Right renal cortex interstitium (tissue), 3 donors: ENCODE results near the gene BLNK. TPM values are rescaled to one million over a fixed set of nuclear protein-coding genes. Genes with fewer than 3 reads are reported as not detected.

Source experiments
- DNase-seq, 3 donors: peaks; one replicate each; pipeline ENCODE4 v3.0.0-alpha.2; 2013; ENCODE audit warnings: low read depth in 3 of 3, low spot score in 2 of 3
- polyA plus RNA-seq, 3 donors: library from polyadenylated mRNA; unstranded; fragments of 120-200 nt; gene quantifications; one replicate each; pipeline ENCODE4 v1.2.1, GENCODE V29; 2013; ENCODE audit not compliant: insufficient read length in 3 of 3

The BLNK gene
- polyA plus RNA-seq, 3 donors: 36.7 to 41.9 (median 38.2) TPM

DNA sequence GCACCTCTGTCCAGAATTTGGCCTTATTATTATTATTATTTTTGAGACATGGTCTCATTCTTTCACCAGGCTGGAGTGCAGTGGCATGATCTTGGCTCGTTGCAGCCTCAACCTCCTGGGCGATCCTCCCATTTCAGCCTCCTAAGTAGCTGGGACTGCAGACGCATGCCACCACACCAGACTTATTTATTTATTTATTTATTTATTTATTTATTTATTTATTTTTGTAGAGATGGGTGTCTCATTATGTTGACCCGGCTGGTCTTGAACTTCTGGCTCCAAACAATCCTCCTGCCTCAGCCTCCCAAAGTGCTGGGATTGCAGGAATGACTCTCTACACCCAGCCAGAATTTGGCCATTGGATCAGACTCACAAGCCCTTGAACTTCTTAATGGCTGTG, 6.4 kb downstream of the BLNK start:
- DNase-seq: no peak

DNA sequence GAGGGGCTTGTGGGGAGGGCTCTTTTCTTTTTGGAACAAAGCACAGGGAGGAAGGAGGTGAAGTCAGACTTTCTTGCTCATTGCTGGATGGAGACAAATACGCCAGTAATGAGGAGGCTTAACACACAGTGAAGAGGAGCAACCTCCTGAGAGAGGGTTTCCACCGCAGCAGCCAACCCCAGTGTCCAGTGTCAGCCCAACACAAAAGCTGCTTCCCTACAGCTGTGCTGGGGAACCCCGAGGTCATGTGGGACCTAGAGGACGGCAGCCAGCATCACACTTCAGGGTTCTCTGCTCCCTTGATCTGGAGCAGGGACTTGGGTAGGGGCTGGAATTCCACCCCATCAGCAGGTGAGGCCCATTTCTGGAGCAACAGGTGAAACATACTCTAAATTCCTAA, 7.7 kb downstream of the BLNK start:
- DNase-seq: no peak

DNA sequence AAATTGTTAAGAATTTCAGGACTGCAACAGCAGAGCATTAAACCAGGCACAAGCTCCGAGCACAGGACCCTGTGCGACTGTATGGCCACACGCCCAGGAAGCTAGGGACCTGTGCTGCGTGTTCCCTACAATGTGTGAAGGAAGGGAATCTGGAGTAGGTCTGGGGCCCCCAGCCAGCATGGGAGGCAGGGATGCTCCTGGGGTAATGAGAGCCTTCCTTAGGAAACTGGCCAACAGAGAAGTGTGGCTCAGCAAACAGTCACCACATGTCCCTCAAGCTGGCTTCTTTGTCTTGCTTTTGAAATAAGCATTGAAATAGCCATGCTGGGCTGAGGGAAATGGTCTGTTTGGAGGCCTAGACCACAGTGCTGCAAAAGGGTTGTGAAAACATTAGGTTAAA, 8.2 kb downstream of the BLNK start:
- DNase-seq: no peak

DNA sequence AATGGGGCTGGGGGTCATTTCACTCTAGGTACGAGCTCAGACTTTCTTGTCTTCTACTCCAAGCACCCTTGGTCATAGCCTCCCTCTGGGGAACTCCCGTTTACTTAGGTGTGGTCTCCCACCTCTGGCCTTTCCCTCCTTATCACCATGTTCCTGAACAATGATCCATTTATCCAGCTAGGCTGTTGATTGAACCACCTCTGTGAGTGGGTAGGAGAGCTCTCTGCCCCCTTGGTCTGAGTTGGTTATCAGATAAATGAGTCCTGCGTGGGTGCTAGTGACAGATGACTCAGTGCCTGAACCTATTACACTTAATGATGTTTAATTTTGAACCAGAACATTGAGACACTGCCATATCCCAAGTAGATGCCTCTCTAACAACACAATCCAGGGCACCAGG, 9.4 kb downstream of the BLNK start:
- no peak for DNase-seq

DNA sequence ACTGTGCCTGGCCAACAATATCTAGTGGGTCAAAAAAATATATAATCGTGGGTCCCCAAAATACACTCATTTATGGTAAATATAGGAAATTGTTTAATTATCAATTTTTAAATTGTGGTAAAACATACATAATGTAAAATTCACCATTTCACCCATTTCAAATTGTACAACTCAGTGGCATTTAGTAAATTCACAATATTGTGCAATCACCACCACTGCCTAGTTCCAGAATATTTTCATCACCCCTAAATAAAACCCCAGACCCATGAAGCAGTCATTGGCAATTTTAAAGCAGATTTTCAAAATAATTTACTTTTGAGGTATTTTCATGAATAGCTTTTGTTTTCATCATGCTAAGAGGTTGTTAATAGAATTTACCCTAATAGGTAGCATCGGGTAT, 10.2 kb downstream of the BLNK start:
- no peak for DNase-seq

DNA sequence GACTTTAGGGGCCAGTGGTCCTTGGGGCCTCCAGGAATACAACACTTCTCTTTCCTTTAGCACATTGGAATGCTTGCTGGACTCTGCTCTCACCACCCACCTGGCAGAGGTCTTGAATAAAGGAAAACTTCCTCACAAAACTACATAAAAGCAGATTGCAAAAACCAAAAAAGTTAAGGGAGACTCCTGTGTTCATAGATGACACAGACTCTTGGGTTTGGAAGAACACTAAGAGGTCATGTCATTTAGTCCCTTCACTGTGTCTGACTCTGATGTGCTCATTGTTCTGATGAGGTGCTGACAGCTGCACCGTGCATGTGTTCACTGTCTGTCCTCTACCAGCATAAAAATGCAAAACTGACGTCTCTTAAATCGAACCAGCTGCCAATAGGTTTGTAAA, 11.4 kb downstream of the BLNK start:
- no peak for DNase-seq

DNA sequence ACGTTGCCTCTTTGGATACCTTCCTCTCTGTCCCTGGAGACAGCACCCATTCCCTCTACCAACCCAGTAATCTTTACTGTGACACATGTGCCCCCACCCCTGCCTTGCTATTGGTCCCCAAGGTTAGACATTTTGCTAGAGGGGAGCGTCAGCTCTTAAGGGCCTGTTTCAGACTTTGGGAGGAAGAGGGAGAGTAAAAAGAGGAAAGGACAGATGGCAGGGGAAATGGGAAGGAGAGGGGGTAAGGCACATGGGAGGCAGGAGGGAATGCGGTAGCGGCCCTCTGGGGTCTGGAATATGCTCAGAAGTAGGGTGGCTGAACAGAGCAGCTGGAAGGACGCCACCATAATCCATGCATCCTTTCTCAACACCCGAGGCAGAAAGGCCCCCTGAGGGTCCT, 12.2 kb downstream of the BLNK start:
- no peak for DNase-seq

DNA sequence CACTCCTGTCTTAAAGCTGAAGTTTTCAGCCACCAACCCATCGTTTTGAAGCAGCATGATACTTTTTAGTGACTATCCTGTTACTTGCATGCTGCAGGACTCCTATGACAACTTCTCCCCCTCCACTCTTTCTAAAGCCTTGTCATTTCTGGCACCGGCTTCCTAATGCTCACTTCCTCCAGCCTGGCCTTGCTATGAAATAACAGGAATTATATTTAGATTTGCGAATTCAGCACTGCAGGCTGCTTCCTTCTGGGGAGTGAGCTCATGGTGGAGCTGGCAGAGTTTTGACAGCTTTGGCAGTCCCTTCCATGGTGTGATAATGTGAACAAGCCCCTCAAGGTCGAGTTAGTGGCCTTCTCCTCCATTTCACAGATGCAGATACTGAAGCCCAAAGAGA, 13.4 kb downstream of the BLNK start:
- DNase-seq: no peak

DNA sequence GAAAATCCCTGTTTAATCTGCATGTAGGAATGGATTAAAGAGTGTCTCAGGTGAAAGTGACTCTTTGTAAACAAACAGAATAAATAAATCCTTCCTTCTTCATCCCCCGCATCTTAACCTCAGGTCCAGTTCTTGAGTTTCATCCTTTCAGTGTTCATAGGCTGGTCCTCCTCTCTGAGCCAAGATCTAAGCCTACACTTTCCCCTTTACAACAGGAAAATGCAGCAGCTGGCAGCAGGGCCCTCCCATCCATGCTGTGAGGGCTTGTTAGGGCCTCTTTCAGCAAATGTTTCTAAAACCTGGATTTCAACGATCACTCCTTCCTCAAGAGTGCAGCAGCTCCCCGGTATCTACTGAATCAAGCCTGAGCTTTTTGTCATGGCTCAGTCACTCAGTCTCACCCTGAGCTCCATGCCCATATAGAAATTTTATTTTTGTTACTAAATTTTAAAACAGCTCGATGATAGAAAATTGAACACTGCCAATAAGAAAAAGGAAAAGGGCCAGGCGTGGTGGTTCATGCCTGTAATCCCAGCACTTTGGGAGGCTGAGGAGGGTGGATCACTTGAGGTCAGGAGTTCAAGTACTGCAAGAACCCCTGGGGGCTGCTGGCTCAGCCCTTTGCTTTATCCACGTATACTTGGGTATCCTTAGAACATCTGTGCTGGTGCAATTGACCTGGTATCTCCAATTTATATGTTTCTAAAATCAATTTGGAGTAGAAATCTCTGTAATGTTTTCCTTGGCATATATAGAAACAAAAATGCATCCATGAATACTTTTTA, 15.6 kb downstream of the BLNK start:
- DNase-seq: no peak

DNA sequence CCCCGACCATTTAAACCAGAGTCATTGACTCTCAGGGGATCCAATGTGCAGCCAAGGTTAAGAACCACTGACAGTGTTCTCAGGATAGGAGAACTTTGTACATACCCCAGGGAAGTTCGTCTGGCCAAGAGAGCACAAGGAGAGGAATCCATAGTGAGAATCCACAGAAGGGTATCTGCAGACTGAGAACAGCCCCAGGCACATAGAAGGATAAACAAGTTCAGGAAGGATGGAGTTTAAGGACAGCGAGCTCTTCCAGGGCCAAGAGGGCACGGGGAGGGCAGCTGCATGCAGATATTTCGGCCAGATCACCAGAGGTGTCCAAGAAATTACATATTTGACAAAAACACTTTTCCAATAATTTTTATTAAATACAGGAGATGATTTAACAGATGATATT, 16.4 kb downstream of the BLNK start:
- DNase-seq: no peak

DNA sequence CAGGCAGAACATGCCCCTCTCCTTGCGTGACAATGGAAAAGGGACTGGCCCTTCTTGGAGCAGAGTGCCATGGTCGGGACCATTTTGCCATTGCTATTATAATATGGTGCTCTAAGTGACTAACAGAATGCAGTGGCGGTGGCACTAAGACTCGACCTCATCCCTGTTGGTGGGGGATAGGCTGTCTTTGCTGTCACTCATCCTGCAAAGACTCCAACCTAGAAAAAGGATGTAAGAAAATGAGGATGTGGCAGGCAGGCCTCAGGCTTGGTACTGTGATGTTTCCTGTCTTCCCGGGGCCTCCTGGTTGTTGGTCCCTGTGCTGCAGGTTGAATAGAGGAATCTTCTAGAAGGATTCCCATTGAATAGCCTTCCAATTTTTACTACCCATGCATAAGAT, 18.6 kb downstream of the BLNK start:
- no peak for DNase-seq

DNA sequence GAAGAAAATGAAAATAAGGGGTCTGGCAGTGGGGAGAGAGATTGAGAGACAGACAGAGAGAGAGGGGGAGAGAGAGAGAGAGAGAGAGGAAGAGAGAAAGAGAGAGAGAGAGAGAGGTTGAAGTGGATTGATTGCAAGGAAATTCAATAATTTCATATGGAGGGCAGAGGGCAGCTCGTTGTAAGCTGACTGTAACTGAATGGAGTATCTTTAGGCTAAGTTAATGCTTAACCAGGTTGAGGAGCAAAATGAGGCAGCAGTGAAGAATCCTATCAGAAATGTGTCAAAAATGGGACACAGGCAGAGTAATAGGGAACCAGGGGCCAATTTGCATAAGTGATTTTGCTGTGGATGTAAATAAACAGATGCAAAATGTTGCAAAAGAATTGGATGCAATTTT, 21.0 kb downstream of the BLNK start:
- DNase-seq: no peak

DNA sequence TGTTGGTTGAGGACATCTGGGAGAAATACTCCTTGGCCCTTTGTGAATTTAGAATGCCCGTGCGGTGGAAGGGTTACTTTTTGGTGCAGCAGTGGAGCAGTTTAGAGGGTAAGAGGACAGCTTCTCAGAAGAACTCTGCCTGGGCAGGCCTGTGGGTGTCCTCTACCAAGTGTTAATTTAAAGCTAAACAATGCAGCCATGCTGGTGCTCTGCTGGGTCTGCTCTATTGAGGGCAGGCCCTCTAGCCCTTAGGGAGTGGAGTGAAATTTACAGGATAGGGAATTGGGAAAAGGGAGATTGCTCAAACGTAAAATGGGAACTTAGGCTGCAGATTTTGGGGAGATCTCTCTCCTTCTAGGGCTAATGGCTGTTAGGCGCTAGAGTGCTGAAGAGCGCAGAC, 22.1 kb downstream of the BLNK start:
- no peak for DNase-seq

DNA sequence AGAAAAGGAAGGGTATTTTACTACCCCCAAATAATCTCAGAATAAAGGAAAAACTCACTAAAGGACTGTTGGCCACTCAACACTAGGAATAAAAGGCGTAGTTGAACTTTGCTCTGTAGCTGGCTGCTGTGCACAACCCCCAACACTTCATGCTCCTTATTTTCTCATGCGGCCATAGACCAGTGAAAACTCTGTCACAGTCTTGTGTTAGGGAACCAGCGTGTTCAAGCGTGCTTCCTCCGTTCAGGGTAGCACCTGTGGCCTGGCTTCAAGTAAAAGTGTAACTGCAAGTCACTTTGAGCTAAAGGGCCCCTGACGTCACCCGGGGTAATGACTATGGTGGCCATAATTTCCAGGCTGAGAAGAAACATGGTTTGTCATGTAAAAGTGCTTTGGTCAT, 27.0 kb downstream of the BLNK start:
- DNase-seq: no peak

DNA sequence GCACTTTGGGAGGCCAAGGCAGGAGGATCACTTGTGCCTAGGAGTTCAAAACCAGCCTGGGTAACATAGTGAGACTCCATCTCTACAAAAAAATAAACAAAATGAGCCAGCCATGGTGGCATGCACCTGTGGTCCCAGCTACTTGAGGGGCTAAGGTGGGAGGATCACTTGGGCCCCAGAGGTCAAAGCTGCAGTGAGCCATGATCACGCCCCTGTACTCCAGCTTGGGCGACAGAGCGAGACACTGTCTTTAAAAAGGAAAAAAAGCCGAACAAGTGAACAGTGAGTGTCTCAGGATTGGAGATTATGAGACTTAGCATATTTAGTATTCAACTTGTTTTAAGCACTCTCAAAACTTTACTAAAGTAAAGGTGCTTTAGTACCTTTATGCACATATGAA, 28.1 kb downstream of the BLNK start:
- no peak for DNase-seq

DNA sequence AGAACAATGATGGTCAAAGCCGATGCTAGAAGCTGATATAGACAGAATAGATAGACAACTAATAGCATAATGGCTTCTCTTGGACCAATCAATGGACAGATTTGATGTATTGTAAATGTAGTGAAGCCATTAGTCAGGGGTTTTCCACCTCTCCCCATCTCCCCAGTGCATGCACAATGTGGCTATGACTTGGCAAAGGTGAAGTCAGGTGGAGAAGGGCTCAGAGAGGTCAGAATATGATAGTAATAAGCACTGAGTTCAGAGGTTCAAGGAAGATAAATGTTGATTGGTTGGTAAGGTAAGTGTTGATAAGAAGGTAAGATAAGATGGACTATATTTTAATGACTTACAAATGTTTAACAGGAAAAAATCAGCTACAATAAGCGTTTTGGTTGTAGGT, 28.5 kb downstream of the BLNK start:
- DNase-seq: no peak

DNA sequence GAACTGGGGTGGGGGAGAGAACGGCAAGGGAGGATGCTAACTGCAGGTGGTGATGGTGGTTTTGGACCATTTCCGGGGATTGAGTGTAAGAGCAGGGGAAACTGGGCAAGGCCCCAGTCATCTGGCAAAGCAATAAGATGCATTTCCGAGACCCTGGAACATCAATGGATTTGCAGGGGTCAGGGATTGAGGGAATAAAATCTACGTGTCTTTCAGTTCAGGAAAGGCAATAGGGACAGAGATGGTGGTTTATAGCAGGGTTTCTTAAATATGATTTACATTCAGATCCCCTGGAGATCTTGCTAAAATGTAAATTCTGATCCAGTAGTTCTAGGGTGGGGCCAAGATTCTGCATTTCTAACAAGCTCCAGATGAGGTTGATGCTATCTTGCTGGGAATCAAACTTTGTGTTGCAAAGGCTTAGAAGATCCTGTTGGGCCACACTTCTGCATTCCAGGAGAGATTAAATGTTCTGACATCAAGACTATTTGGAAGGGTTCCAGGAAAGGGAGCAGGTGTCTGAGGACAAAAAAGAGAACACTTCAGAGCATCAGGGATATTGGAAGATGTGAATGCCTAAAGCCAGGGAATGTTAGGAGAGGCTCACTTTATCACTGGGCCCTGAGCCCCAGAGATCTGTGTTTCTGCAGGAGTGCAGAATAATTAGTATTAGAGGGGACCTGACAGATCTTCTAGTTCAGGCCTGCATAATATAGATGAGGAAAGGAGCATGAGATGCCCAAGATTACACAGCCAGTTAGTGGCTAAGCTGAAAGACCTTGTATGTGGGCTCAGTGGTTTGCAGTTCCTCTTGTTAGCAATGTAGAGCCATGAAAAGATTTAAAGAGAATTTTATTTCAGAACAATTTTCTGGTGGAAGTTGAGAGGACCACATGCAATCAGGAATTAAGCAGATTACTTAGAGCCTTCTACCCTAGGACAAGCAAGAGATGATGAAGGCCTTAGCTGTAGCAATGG, 32.4 kb downstream of the BLNK start:
- no peak for DNase-seq

DNA sequence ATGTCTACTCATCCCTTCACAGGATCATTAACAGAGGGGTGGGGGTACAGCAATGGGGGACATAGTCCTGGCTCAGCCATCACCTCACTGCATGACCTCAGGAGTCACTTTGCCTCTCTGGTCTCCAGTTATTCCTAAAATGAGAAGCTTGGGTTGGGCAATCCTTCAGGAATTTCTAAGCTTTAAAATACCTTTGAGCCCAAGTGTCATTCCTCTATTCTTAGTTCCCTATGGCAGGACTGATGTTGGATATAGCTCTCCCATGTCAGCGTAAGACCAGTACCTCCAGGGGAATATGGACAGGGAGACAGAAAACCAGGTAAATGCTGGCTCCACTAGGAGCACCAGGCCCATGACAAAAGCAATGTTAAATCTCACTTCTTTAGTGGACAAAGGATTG, 34.5 kb downstream of the BLNK start:
- no peak for DNase-seq

DNA sequence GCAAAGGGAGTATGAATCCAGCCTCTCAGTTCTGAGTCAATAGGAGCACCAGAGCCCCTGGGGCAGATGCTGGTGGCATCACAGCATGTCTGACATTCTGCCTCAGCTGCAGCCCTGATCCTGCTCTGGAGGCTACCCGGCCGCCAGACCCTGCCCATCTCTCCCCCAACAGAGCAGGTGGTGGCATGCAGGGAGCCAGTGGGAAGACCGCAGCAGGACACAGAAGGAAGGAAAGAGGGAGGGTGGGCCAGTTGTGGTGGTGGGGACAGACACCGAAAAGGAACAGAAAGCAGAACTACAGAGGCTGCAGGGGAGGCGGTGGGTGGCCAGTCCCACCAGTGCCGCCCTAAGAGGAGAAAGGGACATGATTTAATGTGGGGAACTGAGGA, 35.3 kb downstream of the BLNK start:
- DNase-seq: no peak

DNA sequence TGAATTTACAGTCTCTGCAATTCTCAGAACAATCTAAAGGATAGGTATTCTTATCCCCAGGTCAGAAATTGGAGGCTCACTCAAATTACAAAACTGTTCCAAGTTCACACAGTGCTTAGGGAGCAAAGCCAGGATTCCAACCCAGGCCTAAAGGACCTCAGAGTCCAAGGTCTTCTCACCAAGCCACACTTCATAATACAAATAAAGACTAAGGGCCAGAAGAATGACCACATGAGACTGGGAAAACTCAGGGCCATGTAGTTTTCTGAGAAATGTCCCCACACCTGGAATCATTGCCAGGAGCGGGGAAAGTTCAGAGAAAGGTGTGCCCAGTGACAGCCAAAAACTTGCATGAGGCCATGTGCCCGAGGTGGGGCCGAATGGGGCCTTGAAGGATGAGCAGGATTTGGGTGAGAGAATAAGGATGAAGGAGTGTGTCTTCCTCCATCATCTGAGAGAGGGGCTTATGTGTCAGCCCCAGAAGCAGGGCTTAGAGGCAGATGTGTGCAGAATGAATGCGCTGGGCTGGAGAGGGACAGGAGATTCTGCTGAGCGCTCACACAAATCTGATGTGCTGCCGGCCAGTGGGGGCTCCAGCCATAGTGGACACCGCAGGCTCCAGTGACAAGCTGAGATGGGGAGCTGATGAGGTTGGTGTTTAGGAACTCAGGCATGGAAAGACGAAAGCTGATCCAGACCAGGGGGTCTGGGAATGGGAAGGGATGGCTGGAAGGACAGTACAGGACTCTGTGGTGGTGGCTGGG, 35.9 kb downstream of the BLNK start:
- no peak for DNase-seq

DNA sequence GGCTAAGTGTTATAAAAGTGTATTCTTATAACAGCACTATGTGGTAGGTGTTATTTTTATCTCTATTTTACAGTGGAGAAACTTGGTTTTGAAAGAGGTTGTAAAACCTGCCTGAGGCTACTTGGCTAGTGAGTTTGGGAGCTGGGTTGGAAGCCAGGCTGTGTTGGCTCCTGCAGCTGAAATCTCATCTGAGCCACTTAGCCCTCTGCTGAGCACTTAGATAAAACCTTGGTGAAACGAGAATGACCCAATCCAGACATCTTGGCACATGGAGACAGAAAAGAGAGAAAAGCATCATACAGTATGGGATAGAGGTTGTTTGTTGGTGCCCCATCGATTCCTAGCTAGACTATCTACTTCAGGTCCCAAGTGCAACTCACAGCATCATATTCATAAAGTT, 37.4 kb downstream of the BLNK start:
- no peak for DNase-seq
